Stimulated activated memory B cell treated with anti-CD40 and anti-IgM and Interleukin-4, amounts not matched to agents 10 μg/mL and 1 μg/mL and 100 μg/mL, for 72 hours (primary cell): ENCODE results near the gene PNMA8B.
A peak's percentile ranks its signal among the peaks of the same experiment; 100 is the strongest.
"Not testable (repeated sequence)": the region's sequence is repeated elsewhere in the genome, so short reads cannot be mapped to it uniquely, and the experiment has no call there.

Source experiments
- ATAC-seq: fragments of 150-1000 bp; cut with Tn5 transposase; 2 replicates; pipeline ENCODE4 v1.10.0; 2021
- H3K27ac Mint-ChIP-seq: one replicate; pipeline ENCODE4 v1.8.0; 2022; ENCODE audit warnings: mild to moderate bottlenecking, mixed read lengths
- H3K27me3 Mint-ChIP-seq: one replicate; pipeline ENCODE4 v1.8.0; 2022; ENCODE audit warnings: mixed read lengths
- H3K36me3 Mint-ChIP-seq: one replicate; pipeline ENCODE4 v1.8.0; 2022; ENCODE audit warnings: mixed read lengths
- H3K4me1 Mint-ChIP-seq: one replicate; pipeline ENCODE4 v1.8.0; 2022; ENCODE audit warnings: mixed read lengths
- H3K4me3 Mint-ChIP-seq: one replicate; pipeline ENCODE4 v1.8.0; 2022; ENCODE audit warnings: mild to moderate bottlenecking, moderate library complexity, mixed read lengths
- H3K9me3 Mint-ChIP-seq: one replicate; pipeline ENCODE4 v1.8.0; 2022; ENCODE audit warnings: mixed read lengths

Gene PNMA8B

DNA sequence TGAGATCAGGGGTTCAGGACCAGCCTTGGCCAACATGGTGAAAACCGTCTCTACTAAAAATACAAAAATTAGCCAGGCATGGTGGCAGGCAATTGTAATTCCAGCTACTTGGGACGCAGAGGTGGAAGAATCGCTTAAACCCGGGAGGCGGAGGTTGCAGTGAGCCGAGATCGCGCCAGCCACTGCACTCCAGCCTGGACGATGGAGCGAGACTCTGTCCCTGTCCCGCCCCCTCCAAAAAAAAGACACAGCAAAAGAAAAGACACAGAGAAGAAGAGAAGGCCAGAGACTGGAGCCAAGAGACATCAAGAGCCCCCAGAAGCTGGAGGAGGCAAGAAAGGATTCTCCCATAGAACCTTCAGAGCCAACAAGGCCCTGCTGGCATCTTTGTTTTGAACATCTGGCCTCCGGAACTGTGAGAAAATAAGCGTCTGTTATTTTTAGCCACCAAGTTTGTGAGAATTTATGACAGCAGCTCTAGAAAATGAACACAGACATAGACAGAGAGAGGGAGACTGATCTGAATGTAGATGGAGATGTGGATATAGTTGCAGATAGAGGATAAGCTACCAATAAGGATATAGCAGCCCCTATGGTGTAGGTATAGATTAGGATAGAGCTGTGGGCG is 25.7 kb upstream of the PNMA8B start:
- ATAC-seq = no peak

DNA sequence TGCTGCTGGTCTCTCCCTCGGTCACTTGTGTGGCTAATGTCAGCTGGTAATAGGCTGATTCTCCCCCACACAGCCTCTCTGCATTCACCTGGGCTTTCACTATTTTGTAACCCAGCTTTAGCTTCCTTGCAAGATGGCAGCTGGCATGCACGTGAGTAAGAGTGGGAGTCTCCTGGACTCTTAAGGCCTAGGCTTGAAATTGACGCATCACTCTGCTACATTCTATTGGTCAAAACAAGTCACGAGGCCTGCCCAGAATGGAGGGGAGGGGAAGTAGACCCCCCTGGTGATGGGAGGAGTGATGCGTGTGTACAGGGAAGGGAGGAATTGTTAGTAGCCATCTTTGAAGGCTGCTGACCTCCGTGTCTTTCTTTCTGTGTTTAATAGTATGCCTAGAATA is 24.9 kb upstream of the PNMA8B start:
- H3K4me3 Mint-ChIP-seq = no peak overlapping the region
- peaks cover 18% of the 10 kb centered on the region for H3K4me1 Mint-ChIP-seq
- H3K27me3 Mint-ChIP-seq = peaks cover 12% of the 10 kb centered on the region
- H3K27ac Mint-ChIP-seq = no peak overlapping the region
- H3K36me3 Mint-ChIP-seq = no peaks in the 10 kb centered on the region
- ATAC-seq = no peak
- H3K9me3 Mint-ChIP-seq = no peaks in the 10 kb centered on the region

More for the DNA sequence above, 25.7 kb upstream of the PNMA8B start:
- Mint-ChIP-seq H3K36me3 (no peaks in the 10 kb centered on the region), H3K9me3 (peaks cover 5% of the 10 kb centered on the region), H3K4me3 (no peak overlapping the region), H3K27ac (no peak overlapping the region), H3K4me1 (peaks cover 18% of the 10 kb centered on the region), H3K27me3 (peaks cover 5% of the 10 kb centered on the region)

DNA sequence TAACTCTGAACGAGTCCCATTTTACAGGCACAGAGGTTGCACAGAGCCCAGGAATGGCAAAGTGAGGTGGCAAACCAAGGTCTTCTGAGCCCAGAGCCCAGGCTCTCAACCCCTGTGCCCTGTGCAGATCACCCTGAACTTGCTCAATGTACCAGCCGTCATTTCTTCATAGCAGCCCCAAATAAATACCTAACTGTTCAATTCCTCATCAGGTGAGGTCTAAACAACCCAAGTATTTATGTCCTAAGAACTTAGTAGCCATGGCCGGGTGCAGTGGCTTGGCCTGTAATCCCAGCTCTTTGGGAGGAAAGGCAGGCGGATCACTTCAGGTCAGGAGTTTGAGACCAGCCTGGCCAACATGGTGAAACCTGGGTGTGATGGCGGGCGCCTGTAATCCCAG is 21.8 kb upstream of the PNMA8B start:
- H3K4me3 Mint-ChIP-seq = no peak overlapping the region
- peaks cover 1% of the 10 kb centered on the region for H3K4me1 Mint-ChIP-seq
- no peaks in the 10 kb centered on the region for H3K36me3 Mint-ChIP-seq
- H3K9me3 Mint-ChIP-seq = no peaks in the 10 kb centered on the region
- no peak overlapping the region for H3K27ac Mint-ChIP-seq
- peaks cover 43% of the 10 kb centered on the region for H3K27me3 Mint-ChIP-seq
- no peak for ATAC-seq

DNA sequence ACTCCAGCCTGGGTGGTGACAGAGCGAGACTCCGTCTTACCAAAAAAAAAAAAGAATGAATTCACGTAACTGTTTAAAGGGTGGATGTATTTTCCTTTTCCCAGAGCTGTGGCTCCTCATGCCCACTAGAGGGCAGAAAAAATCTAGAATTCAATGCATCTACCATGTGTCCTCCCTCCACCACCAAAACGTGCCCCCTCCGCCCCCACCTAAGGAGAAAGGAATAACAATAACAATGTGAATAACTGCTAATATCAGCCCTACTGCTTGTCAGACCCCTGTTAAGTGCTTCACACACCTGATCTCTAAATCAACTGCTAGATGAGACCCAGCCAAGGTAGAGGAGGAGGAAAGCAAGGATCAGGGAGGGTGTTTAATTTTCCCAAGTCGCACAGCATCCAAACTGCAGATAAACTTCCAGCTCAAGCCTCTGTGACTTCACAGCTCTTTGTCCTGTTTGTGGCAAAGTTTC is 20.2 kb upstream of the PNMA8B start:
- peaks cover 57% of the 10 kb centered on the region for H3K27me3 Mint-ChIP-seq
- no peaks in the 10 kb centered on the region for H3K36me3 Mint-ChIP-seq
- no peaks in the 10 kb centered on the region for H3K4me1 Mint-ChIP-seq
- peaks cover 2% of the 10 kb centered on the region for H3K9me3 Mint-ChIP-seq
- no peak overlapping the region for H3K4me3 Mint-ChIP-seq
- ATAC-seq = peak; percentile 64
- H3K27ac Mint-ChIP-seq = no peak overlapping the region

DNA sequence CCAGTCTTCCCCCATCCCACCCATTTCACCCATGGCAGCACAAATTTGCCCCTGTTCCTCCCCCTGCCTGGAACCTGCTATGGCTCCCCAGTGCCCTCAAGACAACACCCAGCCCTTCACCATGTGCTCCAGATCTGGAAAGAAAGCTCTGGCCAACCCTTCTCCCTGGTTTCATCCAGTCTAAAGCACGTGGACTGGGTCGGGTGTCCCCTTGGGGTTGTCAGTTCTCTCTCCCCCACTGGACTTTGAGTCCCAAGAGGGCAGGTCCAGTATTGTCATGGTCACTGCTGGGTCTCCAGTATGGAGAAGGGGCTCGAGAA is 19.6 kb upstream of the PNMA8B start:
- H3K27ac Mint-ChIP-seq = no peak overlapping the region
- ATAC-seq = no peak
- peaks cover 3% of the 10 kb centered on the region for H3K9me3 Mint-ChIP-seq
- H3K4me3 Mint-ChIP-seq = no peak overlapping the region
- H3K36me3 Mint-ChIP-seq = no peaks in the 10 kb centered on the region
- no peaks in the 10 kb centered on the region for H3K4me1 Mint-ChIP-seq
- peaks cover 64% of the 10 kb centered on the region for H3K27me3 Mint-ChIP-seq

DNA sequence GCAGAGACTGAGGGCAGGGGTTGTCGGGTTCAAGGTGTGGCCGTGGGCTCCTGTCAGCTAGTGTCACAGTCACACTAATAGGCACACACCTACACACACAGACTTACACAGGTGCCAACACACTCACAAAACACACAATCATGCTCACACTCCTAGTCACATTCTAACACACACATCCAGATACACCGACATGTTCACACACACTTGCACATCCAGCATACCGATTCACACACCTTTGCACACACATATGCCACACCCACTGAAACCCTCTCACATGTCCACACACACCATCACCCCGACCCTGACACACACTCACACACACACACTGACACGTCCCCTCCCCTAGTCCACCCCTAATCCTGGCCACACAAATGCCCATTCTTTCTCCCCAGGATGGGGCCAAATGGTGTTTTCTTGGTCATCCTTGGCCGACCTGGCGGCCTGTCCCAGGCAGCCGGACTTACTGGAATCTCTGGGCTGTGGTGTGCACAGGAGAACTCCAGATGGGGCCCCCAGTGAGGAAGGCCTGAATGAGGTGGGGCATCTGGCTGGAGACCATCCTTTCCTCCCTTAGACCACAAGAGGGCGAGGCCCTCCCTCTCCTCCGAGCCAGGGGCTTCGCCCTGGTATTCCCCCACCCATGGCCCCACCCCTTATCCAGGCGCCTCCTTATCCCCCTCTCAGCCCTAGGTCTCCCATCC is 19.1 kb upstream of the PNMA8B start:
- H3K4me1 Mint-ChIP-seq = no peaks in the 10 kb centered on the region
- no peak overlapping the region for H3K4me3 Mint-ChIP-seq
- peaks cover 66% of the 10 kb centered on the region for H3K27me3 Mint-ChIP-seq
- H3K27ac Mint-ChIP-seq = no peak overlapping the region
- peaks cover 3% of the 10 kb centered on the region for H3K9me3 Mint-ChIP-seq
- H3K36me3 Mint-ChIP-seq = no peaks in the 10 kb centered on the region
- ATAC-seq = no peak

DNA sequence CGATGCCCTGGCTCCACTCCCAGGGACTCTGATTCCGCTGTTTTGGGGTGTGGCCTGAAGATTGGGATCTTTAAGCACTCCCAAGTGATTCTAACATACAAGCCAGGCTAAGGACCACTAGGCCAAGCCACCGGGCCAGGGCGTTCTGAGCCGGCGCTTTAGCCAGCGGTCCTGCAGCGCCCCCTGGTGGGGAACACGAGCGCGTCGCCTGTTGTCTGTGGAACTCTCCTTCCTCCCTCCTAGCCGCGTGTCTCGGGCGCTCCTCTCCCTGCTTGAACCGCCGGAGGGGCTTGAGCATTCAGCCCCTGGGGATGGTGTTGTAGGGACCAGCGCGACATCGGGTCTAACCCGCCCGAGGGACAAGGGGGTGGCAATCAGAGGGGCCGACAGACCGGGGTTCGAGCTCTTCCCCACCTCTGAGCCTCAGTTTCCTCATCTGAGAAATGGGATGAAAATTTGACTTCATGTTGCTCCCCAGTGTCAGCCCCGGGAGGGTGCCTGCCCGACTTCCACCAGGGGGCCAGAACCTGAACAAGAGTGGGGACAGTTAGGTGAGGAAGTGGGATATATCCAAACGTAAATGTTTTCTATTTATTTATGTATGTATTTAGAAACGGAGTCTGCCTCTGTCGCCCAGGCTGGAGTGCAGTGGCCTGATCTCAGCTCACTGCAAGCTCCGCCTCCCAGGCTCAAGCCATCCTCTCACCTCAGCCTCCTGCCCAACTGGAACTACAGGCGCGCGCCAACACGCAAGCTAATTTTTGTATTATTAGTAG is 18.0 kb upstream of the PNMA8B start:
- H3K27me3 Mint-ChIP-seq = peaks cover 66% of the 10 kb centered on the region
- peaks cover 3% of the 10 kb centered on the region for H3K9me3 Mint-ChIP-seq
- H3K27ac Mint-ChIP-seq = no peak overlapping the region
- no peak overlapping the region for H3K4me3 Mint-ChIP-seq
- no peaks in the 10 kb centered on the region for H3K36me3 Mint-ChIP-seq
- peak; percentile 64 for ATAC-seq
- no peaks in the 10 kb centered on the region for H3K4me1 Mint-ChIP-seq

DNA sequence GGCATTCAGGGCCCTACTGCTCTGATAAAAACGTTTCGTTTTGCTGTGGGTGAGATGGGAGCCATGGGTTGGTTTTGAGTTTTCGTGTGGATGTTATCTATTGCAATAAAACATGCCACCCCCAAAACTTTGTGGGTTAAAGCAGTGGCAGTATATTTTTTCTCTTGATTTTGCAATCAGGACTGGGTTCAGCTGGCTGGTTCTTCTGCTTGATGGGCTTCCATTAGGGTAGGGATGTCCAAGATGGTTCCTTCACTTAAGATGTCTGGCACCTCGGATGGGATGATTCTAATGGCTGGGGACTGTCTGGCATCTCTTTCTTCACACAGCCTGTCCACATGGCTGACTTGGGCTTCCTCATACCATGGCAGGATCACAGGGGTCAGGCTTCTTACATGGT is 15.6 kb upstream of the PNMA8B start:
- Mint-ChIP-seq H3K4me1 (no peaks in the 10 kb centered on the region), H3K4me3 (no peak overlapping the region), H3K27me3 (peaks cover 59% of the 10 kb centered on the region), H3K36me3 (no peaks in the 10 kb centered on the region), H3K9me3 (peaks cover 3% of the 10 kb centered on the region), H3K27ac (no peak overlapping the region)
- no peak for ATAC-seq

DNA sequence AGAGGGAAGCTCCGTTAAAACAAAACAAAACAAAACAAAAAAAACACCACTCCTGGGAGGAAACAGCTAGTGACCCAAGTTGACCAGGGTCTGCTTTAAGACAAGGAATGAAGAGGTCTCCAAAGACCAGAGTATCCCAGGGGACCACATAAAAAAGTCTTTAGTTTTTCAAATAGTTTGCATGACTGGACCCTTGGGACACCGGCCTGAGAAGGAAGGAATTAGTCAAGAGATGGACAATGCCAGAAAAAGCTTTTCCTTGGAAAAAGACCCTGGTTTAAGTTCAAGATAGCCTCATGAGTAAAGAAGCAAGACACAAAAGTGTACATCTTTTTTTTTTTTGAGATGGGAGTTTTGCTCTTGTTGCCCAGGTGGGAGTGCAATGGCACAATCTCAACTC is 12.5 kb upstream of the PNMA8B start:
- no peak overlapping the region for H3K27ac Mint-ChIP-seq
- peaks cover 3% of the 10 kb centered on the region for H3K9me3 Mint-ChIP-seq
- H3K36me3 Mint-ChIP-seq = no peaks in the 10 kb centered on the region
- H3K4me3 Mint-ChIP-seq = no peak overlapping the region
- H3K27me3 Mint-ChIP-seq = peaks cover 45% of the 10 kb centered on the region
- H3K4me1 Mint-ChIP-seq = peaks cover 6% of the 10 kb centered on the region
- no peak for ATAC-seq

DNA sequence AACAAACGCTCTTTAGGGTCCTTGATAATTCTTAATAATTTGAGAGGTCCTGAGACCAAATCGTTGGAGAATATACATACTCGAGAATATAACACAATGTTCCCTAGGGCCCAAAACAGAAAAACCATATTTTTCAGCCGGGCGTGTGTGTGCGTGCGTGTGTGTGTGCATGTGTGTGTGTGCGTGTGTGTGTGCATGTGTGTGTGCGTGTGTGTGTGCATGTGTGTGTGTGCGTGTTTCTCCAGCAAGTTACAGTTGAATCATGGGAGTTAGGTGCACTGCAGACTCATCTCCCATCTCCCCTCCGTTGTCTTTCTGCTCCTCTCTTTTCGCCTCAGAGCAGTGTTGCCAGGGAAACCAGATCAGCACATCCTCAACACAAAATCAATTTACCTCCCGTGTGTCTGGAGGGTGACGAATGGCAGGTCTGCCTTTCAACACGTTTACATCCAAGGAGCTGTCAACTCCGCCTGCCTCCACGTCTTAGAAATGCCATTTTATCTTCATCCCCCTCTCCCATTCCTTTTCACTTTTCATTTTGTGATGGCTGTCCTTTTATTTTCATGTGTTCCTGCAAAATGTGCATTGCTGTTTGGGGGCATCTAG is 8.3 kb upstream of the PNMA8B start:
- no peak for ATAC-seq
- Mint-ChIP-seq H3K27ac (no peak overlapping the region), H3K4me1 (peaks cover 6% of the 10 kb centered on the region), H3K9me3 (no peaks in the 10 kb centered on the region), H3K4me3 (no peak overlapping the region), H3K27me3 (peaks cover 38% of the 10 kb centered on the region), H3K36me3 (no peaks in the 10 kb centered on the region)

DNA sequence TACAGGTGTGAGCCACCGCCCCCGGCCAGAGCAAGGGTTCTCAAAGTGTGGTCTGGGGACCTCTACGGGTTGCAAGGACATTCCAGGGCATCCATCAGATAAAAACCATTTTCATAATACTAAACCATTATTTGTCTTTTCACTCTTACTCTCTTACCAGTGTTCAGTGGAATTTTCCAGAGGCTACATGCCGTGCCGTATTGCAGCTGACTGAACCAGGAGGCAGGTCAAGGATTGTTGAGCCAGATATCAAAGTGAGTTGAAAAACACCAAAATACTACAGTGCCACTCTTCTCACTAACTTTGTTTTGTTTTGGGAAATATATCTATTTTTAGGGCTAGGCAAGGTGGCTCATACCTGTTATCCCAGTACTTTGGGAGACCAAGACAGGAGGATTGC is 7.2 kb upstream of the PNMA8B start:
- no peak for ATAC-seq
- Mint-ChIP-seq H3K36me3 (no peaks in the 10 kb centered on the region), H3K27me3 (peaks cover 43% of the 10 kb centered on the region), H3K9me3 (no peaks in the 10 kb centered on the region), H3K27ac (no peak overlapping the region), H3K4me1 (peaks cover 6% of the 10 kb centered on the region), H3K4me3 (no peak overlapping the region)

DNA sequence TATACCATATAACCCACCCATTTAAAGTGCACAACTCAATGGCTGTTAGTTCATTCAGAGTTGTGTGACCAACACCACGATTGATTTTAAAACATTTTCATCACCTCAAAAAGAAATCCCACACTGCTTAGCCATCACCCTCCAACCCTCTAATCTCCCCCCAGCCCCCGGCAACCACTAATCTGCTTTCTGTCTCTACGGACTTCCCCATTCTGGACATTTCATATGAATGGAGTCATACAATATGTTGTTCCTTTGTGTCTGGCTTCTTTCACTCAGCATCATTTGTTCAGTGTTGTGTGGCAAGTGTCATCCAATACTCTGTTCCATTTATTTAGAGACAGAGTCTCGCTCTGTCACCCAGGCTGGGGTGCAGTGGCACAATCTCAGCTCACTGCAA is 4.0 kb upstream of the PNMA8B start:
- peaks cover 43% of the 10 kb centered on the region for H3K27me3 Mint-ChIP-seq
- H3K36me3 Mint-ChIP-seq = no peaks in the 10 kb centered on the region
- ATAC-seq = no peak
- no peak overlapping the region for H3K27ac Mint-ChIP-seq
- peaks cover 5% of the 10 kb centered on the region for H3K4me1 Mint-ChIP-seq
- H3K9me3 Mint-ChIP-seq = no peaks in the 10 kb centered on the region
- no peak overlapping the region for H3K4me3 Mint-ChIP-seq

DNA sequence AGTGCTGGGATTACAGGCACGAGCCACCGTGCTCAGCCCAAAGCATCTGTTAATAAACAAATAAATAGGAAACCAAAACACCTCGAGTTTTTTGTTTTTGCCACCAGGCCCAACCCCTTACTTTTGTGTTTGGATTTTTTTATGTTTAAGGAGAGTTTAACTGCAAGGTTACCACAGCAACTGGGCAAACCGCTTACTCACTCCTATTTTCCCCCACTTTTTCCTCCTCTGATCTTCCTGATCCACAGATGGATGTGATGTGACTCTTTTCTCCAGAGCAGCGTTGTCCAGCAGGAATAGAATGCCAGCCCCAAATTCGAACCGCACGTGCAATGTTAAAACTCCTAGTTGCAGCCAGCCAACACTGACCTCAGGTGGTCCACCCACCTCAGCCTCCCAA is 2.1 kb upstream of the PNMA8B start:
- H3K4me1 Mint-ChIP-seq = peaks cover 23% of the 10 kb centered on the region
- H3K27ac Mint-ChIP-seq = no peak overlapping the region
- ATAC-seq = no peak
- H3K36me3 Mint-ChIP-seq = no peaks in the 10 kb centered on the region
- H3K27me3 Mint-ChIP-seq = peaks cover 60% of the 10 kb centered on the region
- H3K9me3 Mint-ChIP-seq = no peaks in the 10 kb centered on the region
- H3K4me3 Mint-ChIP-seq = no peak overlapping the region

DNA sequence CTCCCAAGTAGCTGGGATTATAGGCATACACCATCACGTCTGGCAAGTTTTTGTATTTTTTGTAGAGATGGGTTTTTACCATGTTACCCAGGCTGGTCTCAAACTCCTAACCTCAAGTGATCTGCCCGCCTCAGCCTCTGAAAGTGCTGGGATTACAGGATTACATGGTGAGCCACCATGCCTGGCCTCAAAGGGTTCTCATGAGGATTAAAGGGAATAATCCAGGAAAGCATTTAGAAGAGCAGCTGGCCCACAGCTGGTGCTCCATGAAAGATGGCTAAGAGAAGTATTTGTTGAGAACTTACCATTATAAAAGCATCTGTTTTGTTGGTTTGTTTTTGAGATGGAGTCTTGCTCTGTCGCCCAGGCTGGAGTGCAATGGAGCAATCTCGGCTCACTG is 1.2 kb upstream of the PNMA8B start:
- H3K4me3 Mint-ChIP-seq, H3K27ac Mint-ChIP-seq, ATAC-seq, H3K9me3 Mint-ChIP-seq, H3K36me3 Mint-ChIP-seq: not testable (repeated sequence)
- Mint-ChIP-seq H3K27me3 (peaks cover 69% of the 10 kb centered on the region), H3K4me1 (peaks cover 26% of the 10 kb centered on the region)

DNA sequence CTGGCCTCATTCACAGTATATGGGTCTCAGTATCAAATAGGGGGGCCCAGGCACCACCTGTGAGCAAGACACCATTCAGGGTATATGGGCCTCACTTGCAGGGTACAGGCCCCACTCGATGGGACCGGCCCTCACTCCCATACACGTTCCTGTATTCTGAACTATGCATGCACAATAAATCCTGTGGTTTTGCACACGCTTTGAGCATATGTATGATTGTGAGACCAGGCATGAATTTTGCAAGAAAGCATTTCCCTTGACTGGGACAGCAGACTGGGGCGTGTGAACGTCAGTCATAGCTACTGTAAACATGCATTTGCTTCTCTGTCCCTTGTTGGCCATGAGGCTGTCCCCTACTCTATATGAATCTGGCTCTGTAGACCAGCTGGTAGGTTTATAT is 637 bp upstream of the PNMA8B start:
- ATAC-seq = no peak
- H3K4me1 Mint-ChIP-seq = peaks cover 26% of the 10 kb centered on the region
- no peak overlapping the region for H3K27ac Mint-ChIP-seq
- H3K9me3 Mint-ChIP-seq = no peaks in the 10 kb centered on the region
- H3K4me3 Mint-ChIP-seq = no peak overlapping the region
- peaks cover 74% of the 10 kb centered on the region for H3K27me3 Mint-ChIP-seq
- no peaks in the 10 kb centered on the region for H3K36me3 Mint-ChIP-seq
